Measurements from ENCODE around the gene COL1A2. TPM values are rescaled to one million over a fixed set of nuclear protein-coding genes. Genes with fewer than 3 reads are reported as not detected.

Gene COL1A2
- total RNA-seq, 1 donor from 2014 or later = 321 TPM

DNA sequence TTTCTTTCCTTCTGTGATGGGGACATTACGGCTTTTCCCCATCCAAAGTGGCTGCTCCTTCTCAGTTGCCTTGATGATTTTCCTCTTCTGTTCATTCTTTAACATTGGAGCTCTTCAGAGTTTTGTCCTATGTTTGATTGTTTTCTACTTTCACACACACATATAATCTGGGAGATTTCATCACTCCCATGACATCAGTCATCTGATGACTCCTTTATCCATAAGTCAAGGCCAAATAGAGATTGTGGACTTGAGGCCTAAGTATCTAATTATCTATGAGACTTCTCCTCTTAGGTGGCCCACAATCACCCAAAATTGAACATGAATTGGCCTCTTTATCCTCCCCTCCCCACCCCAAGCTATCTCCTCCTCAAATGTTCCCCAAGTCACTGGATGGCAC is 5.3 kb upstream of the COL1A2 start:
- no peak for TF ChIP-seq CTCF (IDR thresholded peaks at IDR 0.05)
- Histone ChIP-seq H3K27ac (no peak overlapping the region), H3K9me3 (no peaks in the 10 kb centered on the region), H3K4me1 (no peaks in the 10 kb centered on the region), H3K27me3 (no peaks in the 10 kb centered on the region), H3K36me3 (no peaks in the 10 kb centered on the region), H3K4me3 (no peak overlapping the region)
- intact Hi-C loops (cut with DNase I) = no loop called here
- no peak for DNase-seq
- no peak for ATAC-seq

GRCh38 chr7:94391726-94392392 is 2.8 kb upstream of the COL1A2 start:
- H3K4me1 ChIP-seq = no peaks in the 10 kb centered on the region
- no peak for ATAC-seq
- H3K27me3 ChIP-seq = no peaks in the 10 kb centered on the region
- no peaks in the 10 kb centered on the region for H3K36me3 ChIP-seq
- TF ChIP-seq CTCF (IDR thresholded peaks at IDR 0.05) = no peak
- no peak overlapping the region for H3K4me3 ChIP-seq
- intact Hi-C loops (cut with DNase I) = loop anchor here (10.0 kb wide), 1 partner anchor 97 kb away; no protein-coding TSS in a partner anchor
- no peak for DNase-seq
- no peaks in the 10 kb centered on the region for H3K9me3 ChIP-seq
- H3K27ac ChIP-seq = peak overlapping the region; percentile 27

DNA sequence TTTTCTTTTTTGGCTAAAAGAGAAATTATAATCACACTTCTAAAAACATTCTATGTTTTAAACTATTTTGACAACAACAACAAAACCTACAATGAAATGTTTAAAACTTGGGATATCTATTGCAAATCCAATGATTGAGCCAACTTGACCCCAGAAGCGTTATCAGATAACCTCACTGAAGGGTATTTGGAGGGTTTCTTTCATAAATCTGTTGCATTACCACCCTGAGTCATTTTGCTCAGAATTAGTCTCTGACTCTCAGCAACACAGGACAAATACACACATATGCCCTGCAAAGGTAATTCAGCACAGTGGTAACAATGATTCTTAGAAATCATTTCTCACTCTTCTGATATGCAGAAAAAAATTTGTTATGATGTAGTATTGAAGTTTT is 2.3 kb upstream of the COL1A2 start:
- peak overlapping the region; percentile 0 for H3K4me3 ChIP-seq
- DNase-seq = no peak
- peak overlapping the region; percentile 27 for H3K27ac ChIP-seq
- no peak for ATAC-seq
- H3K4me1 ChIP-seq = no peaks in the 10 kb centered on the region
- no peak for TF ChIP-seq CTCF (IDR thresholded peaks at IDR 0.05)
- intact Hi-C loops (cut with DNase I) = loop anchor here (10.0 kb wide), 1 partner anchor 98 kb away; no protein-coding TSS in a partner anchor
- H3K36me3 ChIP-seq = no peaks in the 10 kb centered on the region
- no peaks in the 10 kb centered on the region for H3K9me3 ChIP-seq
- H3K27me3 ChIP-seq = no peaks in the 10 kb centered on the region

DNA sequence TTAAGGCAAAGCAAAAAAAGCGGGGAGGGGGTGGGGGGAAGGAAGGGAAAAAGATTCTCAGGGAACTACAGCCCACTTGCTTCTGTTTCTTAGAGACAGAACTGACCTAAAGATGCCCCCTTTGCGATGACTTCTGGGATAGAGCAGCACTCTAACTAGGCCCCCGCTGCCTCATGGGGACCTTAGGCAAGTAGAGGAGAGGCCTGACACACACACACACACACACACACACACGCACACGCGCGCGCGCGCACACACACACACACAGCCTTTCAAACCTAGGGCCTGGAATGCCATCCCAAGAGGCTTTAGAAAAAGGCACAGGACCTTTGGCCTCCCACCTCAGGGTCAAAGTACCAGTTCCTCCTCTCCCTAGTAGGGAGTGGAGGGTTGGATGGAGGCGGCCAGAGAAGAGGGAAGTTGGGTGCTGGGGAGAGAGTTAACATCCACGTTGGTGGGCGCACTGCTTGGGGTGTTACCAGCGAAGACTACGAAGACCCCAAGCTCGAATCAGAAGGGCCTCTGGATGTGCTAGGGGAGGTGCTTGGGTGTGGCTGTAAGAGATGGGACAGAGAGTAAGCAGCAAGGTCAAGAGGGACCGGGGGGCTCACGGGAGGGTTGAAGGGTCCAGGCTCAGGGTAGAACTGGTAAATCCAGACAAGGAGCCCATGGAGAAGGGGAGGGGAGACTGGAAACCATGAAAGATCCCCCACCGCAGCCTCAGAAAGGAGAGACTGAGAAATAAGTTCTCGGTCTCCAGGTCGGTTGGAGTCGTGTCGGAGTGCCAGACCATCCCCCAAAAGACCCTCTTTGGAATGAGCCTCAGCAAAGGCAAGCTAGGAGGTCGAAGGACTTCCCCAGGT is 1.2 kb upstream of the COL1A2 start:
- DNase-seq = no peak
- H3K9me3 ChIP-seq = no peaks in the 10 kb centered on the region
- intact Hi-C loops (cut with DNase I) = loop anchor here (10.0 kb wide), 1 partner anchor 99 kb away; no protein-coding TSS in a partner anchor
- no peak for ATAC-seq
- no peaks in the 10 kb centered on the region for H3K4me1 ChIP-seq
- no peak for TF ChIP-seq CTCF (IDR thresholded peaks at IDR 0.05)
- no peaks in the 10 kb centered on the region for H3K36me3 ChIP-seq
- no peaks in the 10 kb centered on the region for H3K27me3 ChIP-seq
- peak overlapping the region; percentile 57 for H3K4me3 ChIP-seq
- H3K27ac ChIP-seq = peak overlapping the region; percentile 85

DNA sequence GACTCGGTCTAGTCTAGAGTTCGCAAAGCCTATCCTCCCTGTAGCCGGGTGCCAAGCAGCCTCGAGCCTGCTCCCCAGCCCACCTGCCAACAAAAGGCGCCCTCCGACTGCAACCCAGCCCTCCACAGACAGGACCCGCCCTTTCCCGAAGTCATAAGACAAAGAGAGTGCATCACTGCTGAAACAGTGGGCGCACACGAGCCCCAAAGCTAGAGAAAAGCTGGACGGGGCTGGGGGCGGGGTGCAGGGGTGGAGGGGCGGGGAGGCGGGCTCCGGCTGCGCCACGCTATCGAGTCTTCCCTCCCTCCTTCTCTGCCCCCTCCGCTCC is 622 bp upstream of the COL1A2 start:
- Histone ChIP-seq H3K4me1 (no peaks in the 10 kb centered on the region), H3K27me3 (no peaks in the 10 kb centered on the region), H3K4me3 (peak overlapping the region; percentile 57), H3K36me3 (no peaks in the 10 kb centered on the region), H3K9me3 (no peaks in the 10 kb centered on the region), H3K27ac (peak overlapping the region; percentile 85)
- no peak for TF ChIP-seq CTCF (IDR thresholded peaks at IDR 0.05)
- no peak for DNase-seq
- intact Hi-C loops (cut with DNase I) = loop anchor here (10.0 kb wide), 1 partner anchor 99 kb away; no protein-coding TSS in a partner anchor
- ATAC-seq = no peak
